ENCODE results near the gene ALK. TPM values are rescaled to one million over a fixed set of nuclear protein-coding genes. Genes with fewer than 3 reads are reported as not detected.

The ALK gene
- total and polyA plus RNA-seq, 3 experiments from 2014 or later = not detected

GRCh38 chr2:29377788-29378187, 543.6 kb downstream of the ALK start:
- Histone ChIP-seq H3K36me3 (ENCODE audit: insufficient read depth, low read length) (no peaks in the 10 kb centered on the region), H3K4me1 (ENCODE audit: insufficient read depth, low read length) (no peaks in the 10 kb centered on the region), H3K27me3 (ENCODE audit: insufficient read depth, low read length, poor library complexity, severe bottlenecking) (no peaks in the 10 kb centered on the region), H3K9me3 (ENCODE audit: low read length) (no peaks in the 10 kb centered on the region), H3K4me3 (ENCODE audit: low read length) (no peak overlapping the region), H3K27ac (ENCODE audit: low read depth, low read length) (no peak overlapping the region)
- ChIA-PET CTCF (no interaction called here), POLR2A (interaction anchor here (0.6 kb wide), 1 partner anchor 1408 kb away, joined by 3 read pairs; no protein-coding TSS in a partner anchor)
- Mint-ChIP-seq H3K4me1 (no peaks in the 10 kb centered on the region), H3K27ac (no peak overlapping the region), H3K9me3 (no peaks in the 10 kb centered on the region), H3K4me3 (no peak overlapping the region), H3K36me3 (no peaks in the 10 kb centered on the region), H3K27me3 (peaks cover 12 to 31% of the 10 kb centered on the region in 2 donors)
- DNase-seq = no peak

GRCh38 chr2:29376541-29376940, 544.8 kb downstream of the ALK start:
- Mint-ChIP-seq H3K27ac (no peak overlapping the region), H3K9me3 (no peaks in the 10 kb centered on the region), H3K4me3 (no peak overlapping the region), H3K36me3 (no peaks in the 10 kb centered on the region), H3K4me1 (no peaks in the 10 kb centered on the region), H3K27me3 (peaks cover 11 to 35% of the 10 kb centered on the region in 2 donors)
- DNase-seq = no peak
- Histone ChIP-seq H3K27me3 (ENCODE audit: insufficient read depth, low read length, poor library complexity, severe bottlenecking) (no peaks in the 10 kb centered on the region), H3K4me1 (ENCODE audit: insufficient read depth, low read length) (no peaks in the 10 kb centered on the region), H3K36me3 (ENCODE audit: insufficient read depth, low read length) (no peaks in the 10 kb centered on the region), H3K9me3 (ENCODE audit: low read length) (no peaks in the 10 kb centered on the region), H3K4me3 (ENCODE audit: low read length) (no peak overlapping the region), H3K27ac (ENCODE audit: low read depth, low read length) (no peak overlapping the region)
- ChIA-PET POLR2A (no interaction called here), CTCF (no interaction called here)

- H3K4me1 ChIP-seq (ENCODE audit: insufficient read depth, low read length) = no peaks in the 10 kb centered on the region
- Mint-ChIP-seq H3K9me3 (no peaks in the 10 kb centered on the region), H3K4me3 (no peak overlapping the region), H3K27ac (peak overlapping the region in 1 of 8 donors; percentile 5), H3K4me1 (no peaks in the 10 kb centered on the region), H3K27me3 (peaks cover 11 to 32% of the 10 kb centered on the region in 2 donors), H3K36me3 (no peaks in the 10 kb centered on the region)
- H3K36me3 ChIP-seq (ENCODE audit: insufficient read depth, low read length) = no peaks in the 10 kb centered on the region
- no peaks in the 10 kb centered on the region for H3K27me3 ChIP-seq (ENCODE audit: insufficient read depth, low read length, poor library complexity, severe bottlenecking)
- H3K4me3 ChIP-seq (ENCODE audit: low read length) = no peak overlapping the region
- no peak for DNase-seq
- POLR2A ChIA-PET = no interaction called here
- CTCF ChIA-PET = no interaction called here
- H3K27ac ChIP-seq (ENCODE audit: low read depth, low read length) = no peak overlapping the region
- no peaks in the 10 kb centered on the region for H3K9me3 ChIP-seq (ENCODE audit: low read length)
Measured at GRCh38 chr2:29375843-29376242, 545.5 kb downstream of the ALK start.

- Mint-ChIP-seq H3K27me3 (peaks cover 10 to 31% of the 10 kb centered on the region in 2 donors), H3K4me1 (no peaks in the 10 kb centered on the region), H3K9me3 (no peaks in the 10 kb centered on the region), H3K27ac (no peak overlapping the region), H3K36me3 (no peaks in the 10 kb centered on the region), H3K4me3 (no peak overlapping the region)
- Histone ChIP-seq H3K36me3 (ENCODE audit: insufficient read depth, low read length) (no peaks in the 10 kb centered on the region), H3K4me1 (ENCODE audit: insufficient read depth, low read length) (no peaks in the 10 kb centered on the region), H3K9me3 (ENCODE audit: low read length) (no peaks in the 10 kb centered on the region), H3K4me3 (ENCODE audit: low read length) (no peak overlapping the region), H3K27me3 (ENCODE audit: insufficient read depth, low read length, poor library complexity, severe bottlenecking) (no peaks in the 10 kb centered on the region), H3K27ac (ENCODE audit: low read depth, low read length) (no peak overlapping the region)
- CTCF ChIA-PET = no interaction called here
- DNase-seq = no peak
- POLR2A ChIA-PET = no interaction called here
Measured at GRCh38 chr2:29374823-29375222, 546.6 kb downstream of the ALK start.

DNA sequence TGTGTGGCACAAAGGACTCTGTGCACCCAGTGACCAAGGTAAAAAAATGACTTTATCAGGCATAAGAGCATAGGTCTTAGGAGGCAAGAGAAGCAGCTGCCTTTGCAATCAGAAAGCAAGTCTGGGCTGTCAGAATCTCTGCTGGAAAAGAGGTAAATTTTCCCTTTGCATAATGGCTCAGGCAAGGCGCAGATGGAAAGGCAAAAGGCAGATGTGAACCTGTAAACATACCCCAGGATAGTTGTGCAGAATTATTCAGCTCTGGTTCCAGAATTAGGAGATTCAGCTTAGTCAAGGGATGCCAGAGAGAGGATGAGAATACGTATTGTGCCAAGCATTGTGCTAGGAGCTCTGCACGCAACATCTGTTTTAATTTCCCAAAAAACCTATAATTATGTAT, 547.5 kb downstream of the ALK start:
- H3K36me3 Mint-ChIP-seq = no peaks in the 10 kb centered on the region
- H3K9me3 Mint-ChIP-seq = no peaks in the 10 kb centered on the region
- H3K36me3 ChIP-seq (ENCODE audit: insufficient read depth, low read length) = no peaks in the 10 kb centered on the region
- H3K4me3 Mint-ChIP-seq = no peak overlapping the region
- no peak overlapping the region for H3K27ac Mint-ChIP-seq
- DNase-seq = no peak
- no peaks in the 10 kb centered on the region for H3K4me1 Mint-ChIP-seq
- no peaks in the 10 kb centered on the region for H3K9me3 ChIP-seq (ENCODE audit: low read length)
- no peak overlapping the region for H3K27ac ChIP-seq (ENCODE audit: low read depth, low read length)
- no peak overlapping the region for H3K4me3 ChIP-seq (ENCODE audit: low read length)
- CTCF ChIA-PET = no interaction called here
- H3K27me3 ChIP-seq (ENCODE audit: insufficient read depth, low read length, poor library complexity, severe bottlenecking) = no peaks in the 10 kb centered on the region
- POLR2A ChIA-PET = no interaction called here
- H3K4me1 ChIP-seq (ENCODE audit: insufficient read depth, low read length) = no peaks in the 10 kb centered on the region
- H3K27me3 Mint-ChIP-seq = peaks cover 11 to 36% of the 10 kb centered on the region in 2 donors

- ChIA-PET CTCF (no interaction called here), POLR2A (no interaction called here)
- no peaks in the 10 kb centered on the region for H3K9me3 ChIP-seq (ENCODE audit: low read length)
- no peak overlapping the region for H3K27ac Mint-ChIP-seq
- DNase-seq = no peak
- H3K4me3 Mint-ChIP-seq = no peak overlapping the region
- H3K36me3 Mint-ChIP-seq = no peaks in the 10 kb centered on the region
- peaks cover 13 to 44% of the 10 kb centered on the region in 2 donors for H3K27me3 Mint-ChIP-seq
- H3K9me3 Mint-ChIP-seq = no peaks in the 10 kb centered on the region
- no peak overlapping the region for H3K4me3 ChIP-seq (ENCODE audit: low read length)
- no peaks in the 10 kb centered on the region for H3K36me3 ChIP-seq (ENCODE audit: insufficient read depth, low read length)
- H3K27me3 ChIP-seq (ENCODE audit: insufficient read depth, low read length, poor library complexity, severe bottlenecking) = no peaks in the 10 kb centered on the region
- H3K4me1 ChIP-seq (ENCODE audit: insufficient read depth, low read length) = no peaks in the 10 kb centered on the region
- H3K27ac ChIP-seq (ENCODE audit: low read depth, low read length) = no peak overlapping the region
- no peaks in the 10 kb centered on the region for H3K4me1 Mint-ChIP-seq
Measured at GRCh38 chr2:29372185-29372584, 549.2 kb downstream of the ALK start.

DNA sequence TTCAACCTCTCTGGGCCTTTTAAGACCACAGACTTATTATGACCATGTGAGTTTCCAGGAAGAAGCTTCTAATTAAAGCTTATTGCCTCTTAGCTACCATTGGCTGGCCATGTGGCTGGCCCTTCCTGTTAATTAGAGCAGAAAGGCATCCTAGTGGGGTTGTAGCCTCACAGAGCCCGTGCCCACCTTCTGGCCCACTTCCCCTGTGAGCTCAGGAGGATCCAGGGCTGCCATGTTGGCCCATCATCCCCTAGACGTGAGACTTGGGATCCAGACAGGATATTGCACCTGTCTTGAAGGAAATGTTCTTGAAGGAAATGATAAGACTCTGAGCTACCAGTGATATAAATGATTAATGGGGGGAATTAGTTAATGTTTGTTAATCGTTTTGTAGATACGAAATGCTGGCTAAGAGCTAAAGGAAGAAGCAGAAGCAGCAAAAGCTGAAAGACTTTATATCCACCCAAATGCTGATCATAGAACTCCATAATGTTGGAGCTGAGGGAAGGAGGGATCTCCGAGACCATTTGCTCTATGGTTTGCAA, 550.7 kb downstream of the ALK start:
- POLR2A ChIA-PET = no interaction called here
- Histone ChIP-seq H3K4me1 (ENCODE audit: insufficient read depth, low read length) (no peaks in the 10 kb centered on the region), H3K9me3 (ENCODE audit: low read length) (no peaks in the 10 kb centered on the region), H3K4me3 (ENCODE audit: low read length) (no peak overlapping the region), H3K27me3 (ENCODE audit: insufficient read depth, low read length, poor library complexity, severe bottlenecking) (no peaks in the 10 kb centered on the region), H3K36me3 (ENCODE audit: insufficient read depth, low read length) (no peaks in the 10 kb centered on the region), H3K27ac (ENCODE audit: low read depth, low read length) (no peak overlapping the region)
- CTCF ChIA-PET = interaction anchor here (1.1 kb wide), 1 partner anchor 19 kb away, joined by 3 read pairs; no protein-coding TSS in a partner anchor
- Mint-ChIP-seq H3K27me3 (peaks cover 18 to 44% of the 10 kb centered on the region in 2 donors), H3K4me3 (no peak overlapping the region), H3K4me1 (no peaks in the 10 kb centered on the region), H3K9me3 (no peaks in the 10 kb centered on the region), H3K36me3 (no peaks in the 10 kb centered on the region), H3K27ac (no peak overlapping the region)
- no peak for DNase-seq

DNA sequence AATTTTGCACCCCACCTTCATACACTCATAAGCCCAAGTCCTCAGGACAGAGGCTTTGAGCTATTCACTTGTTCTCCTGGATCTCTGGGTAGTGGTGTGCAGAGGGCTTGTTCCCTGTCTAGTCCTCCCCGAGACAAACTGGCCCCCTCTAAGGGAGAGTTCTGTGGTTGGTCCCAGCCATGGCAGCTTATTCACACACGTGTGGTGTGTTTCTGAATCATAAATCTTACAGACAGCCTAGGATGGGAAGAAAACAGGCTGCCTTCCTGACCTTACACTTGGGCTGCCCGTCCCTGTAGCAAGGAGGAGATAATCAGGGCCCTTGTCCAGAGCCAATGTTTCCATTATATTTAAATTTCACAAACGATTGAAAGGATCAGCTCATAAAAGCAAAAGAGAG, 551.2 kb downstream of the ALK start:
- H3K36me3 ChIP-seq (ENCODE audit: insufficient read depth, low read length) = no peaks in the 10 kb centered on the region
- Mint-ChIP-seq H3K9me3 (no peaks in the 10 kb centered on the region), H3K27ac (peak overlapping the region in 1 of 8 donors; percentile 83), H3K27me3 (peaks cover 18 to 49% of the 10 kb centered on the region in 2 donors), H3K4me1 (no peaks in the 10 kb centered on the region), H3K4me3 (no peak overlapping the region), H3K36me3 (no peaks in the 10 kb centered on the region)
- no peaks in the 10 kb centered on the region for H3K4me1 ChIP-seq (ENCODE audit: insufficient read depth, low read length)
- ChIA-PET CTCF (interaction anchor here (1.1 kb wide), 1 partner anchor 20 kb away, joined by 3 read pairs; no protein-coding TSS in a partner anchor), POLR2A (no interaction called here)
- no peaks in the 10 kb centered on the region for H3K9me3 ChIP-seq (ENCODE audit: low read length)
- no peaks in the 10 kb centered on the region for H3K27me3 ChIP-seq (ENCODE audit: insufficient read depth, low read length, poor library complexity, severe bottlenecking)
- no peak overlapping the region for H3K4me3 ChIP-seq (ENCODE audit: low read length)
- no peak overlapping the region for H3K27ac ChIP-seq (ENCODE audit: low read depth, low read length)
- no peak for DNase-seq

GRCh38 chr2:29368659-29369040, 552.7 kb downstream of the ALK start:
- no peak overlapping the region for H3K4me3 Mint-ChIP-seq
- Histone ChIP-seq H3K27me3 (ENCODE audit: insufficient read depth, low read length, poor library complexity, severe bottlenecking) (no peaks in the 10 kb centered on the region), H3K4me3 (ENCODE audit: low read length) (no peak overlapping the region), H3K9me3 (ENCODE audit: low read length) (no peaks in the 10 kb centered on the region), H3K36me3 (ENCODE audit: insufficient read depth, low read length) (no peaks in the 10 kb centered on the region), H3K4me1 (ENCODE audit: insufficient read depth, low read length) (no peaks in the 10 kb centered on the region), H3K27ac (ENCODE audit: low read depth, low read length) (no peak overlapping the region)
- H3K9me3 Mint-ChIP-seq = no peaks in the 10 kb centered on the region
- ChIA-PET POLR2A (no interaction called here), CTCF (no interaction called here)
- no peak for DNase-seq
- H3K36me3 Mint-ChIP-seq = no peaks in the 10 kb centered on the region
- H3K27me3 Mint-ChIP-seq = peaks cover 13 to 56% of the 10 kb centered on the region in 2 donors
- H3K4me1 Mint-ChIP-seq = no peaks in the 10 kb centered on the region
- no peak overlapping the region for H3K27ac Mint-ChIP-seq
